ENCODE measurements around the gene NOC2L. TPM values are rescaled to one million over a fixed set of nuclear protein-coding genes. Genes with fewer than 3 reads are reported as not detected.

NOC2L gene
- total and polyA plus RNA-seq, 5 experiments from 2014 or later: 49.5 to 78.3 (median 68.2) TPM

- no peak for DNase-seq
Observed at GRCh38 chr1:963301-963651, 4.2 kb upstream of the NOC2L start.

GRCh38 chr1:962381-963300 is 3.6 kb upstream of the NOC2L start:
- Mint-ChIP-seq H3K4me3 (peak overlapping the region in 9 of 10 donors; percentile 51 to 89 (median 66)), H3K27me3 (no peaks in the 10 kb centered on the region), H3K4me1 (peaks cover 4 to 19% (median 15%) of the 10 kb centered on the region in 4 donors), H3K27ac (peak overlapping the region in 1 of 10 donors; percentile 76), H3K9me3 (no peaks in the 10 kb centered on the region), H3K36me3 (peaks cover 0 to 3% (median 0%) of the 10 kb centered on the region in 3 donors)
- POLR2A ChIA-PET: interaction anchor here (0.6 to 1.6 kb wide), 2 partner anchors 18 to 415 kb away, joined by 3 to 4 read pairs; no protein-coding TSS in a partner anchor
- DNase-seq (no peak), ATAC-seq (no peak)

More at GRCh38 chr1:963301-963651, 4.2 kb upstream of the NOC2L start:
- H3K4me3 Mint-ChIP-seq: peak overlapping the region in 6 of 10 donors; percentile 15 to 63 (median 50)
- POLR2A ChIA-PET: interaction anchor here (0.6 kb wide), 1 partner anchor 415 kb away, joined by 3 read pairs; no protein-coding TSS in a partner anchor
- H3K27ac Mint-ChIP-seq: no peak overlapping the region
- H3K4me1 Mint-ChIP-seq: peaks cover 2 to 15% (median 10%) of the 10 kb centered on the region in 4 donors
- peaks cover 0 to 2% (median under 1%) of the 10 kb centered on the region in 5 donors for H3K27me3 Mint-ChIP-seq
- H3K9me3 Mint-ChIP-seq: no peaks in the 10 kb centered on the region
- H3K36me3 Mint-ChIP-seq: no peaks in the 10 kb centered on the region
- ATAC-seq: no peak

GRCh38 chr1:961132-961669 is 2.1 kb upstream of the NOC2L start:
- Mint-ChIP-seq H3K4me3 (peak overlapping the region in 8 of 10 donors; percentile 48 to 74 (median 64)), H3K27ac (no peak overlapping the region), H3K27me3 (no peaks in the 10 kb centered on the region), H3K36me3 (peaks cover 0 to 10% (median 0%) of the 10 kb centered on the region in 3 donors), H3K9me3 (no peaks in the 10 kb centered on the region), H3K4me1 (peaks cover 9 to 24% (median 19%) of the 10 kb centered on the region in 4 donors)
- ATAC-seq: peak in 1 of 2 donors; percentile 2
- POLR2A ChIA-PET: interaction anchor here (1.6 kb wide), 1 partner anchor 17 kb away, joined by 4 read pairs; no protein-coding TSS in a partner anchor
- no peak for DNase-seq

GRCh38 chr1:960363-961131 is 1.5 kb upstream of the NOC2L start, which contains the start of gene KLHL17:
Gene KLHL17, plus strand, starts transcription at chr1:960584. Its CDS starts 110 bp downstream, at chr1:960694.
- Mint-ChIP-seq H3K36me3 (peaks cover 0 to 15% (median 0%) of the 10 kb centered on the region in 3 donors), H3K4me3 (peak within 1 kb of the TSS; percentile 62 to 94 (median 90)), H3K4me1 (peaks cover 9 to 20% (median 19%) of the 10 kb centered on the region in 4 donors), H3K27ac (peak within 1 kb of the TSS in 7 of 10 donors; percentile 5 to 90 (median 74)), H3K9me3 (no peaks in the 10 kb centered on the region), H3K27me3 (no peaks in the 10 kb centered on the region)
- DNase-seq: peak; percentile 52 to 83 (median 72)
- ATAC-seq: peak; percentile 55 to 62
- POLR2A ChIA-PET: interaction anchor here (1.6 kb wide), 1 partner anchor 16 kb away, joined by 4 read pairs; no protein-coding TSS in a partner anchor

GRCh38 chr1:959731-960362 is 791 bp upstream of the NOC2L start:
- POLR2A ChIA-PET: interaction anchor here (1.4 to 1.8 kb wide), 2 partner anchors 18 to 56 kb away, joined by 6 to 16 read pairs; no protein-coding TSS in a partner anchor
- peak in 4 of 10 donors; percentile 22 to 46 (median 33) for DNase-seq
- peak; percentile 26 to 37 for ATAC-seq
- peak overlapping the region in 6 of 10 donors; percentile 5 to 90 (median 72) for H3K27ac Mint-ChIP-seq
- peak overlapping the region; percentile 62 to 94 (median 90) for H3K4me3 Mint-ChIP-seq
- H3K27me3 Mint-ChIP-seq: no peaks in the 10 kb centered on the region
- peaks cover 4 to 22% (median 6%) of the 10 kb centered on the region in 3 donors for H3K36me3 Mint-ChIP-seq
- H3K4me1 Mint-ChIP-seq: peaks cover 9 to 24% (median 21%) of the 10 kb centered on the region in 4 donors
- H3K9me3 Mint-ChIP-seq: no peaks in the 10 kb centered on the region

GRCh38 chr1:956636-957035 is 2.4 kb downstream of the NOC2L start:
- no peak overlapping the region for H3K4me3 Mint-ChIP-seq
- H3K36me3 Mint-ChIP-seq: peaks cover 4 to 50% (median 10%) of the 10 kb centered on the region in 3 donors

GRCh38 chr1:955474-955873 is 3.6 kb downstream of the NOC2L start:
- no peak for ATAC-seq
- Mint-ChIP-seq H3K27me3 (no peaks in the 10 kb centered on the region), H3K4me3 (peak overlapping the region in 2 of 10 donors; percentile 34 to 45), H3K9me3 (no peaks in the 10 kb centered on the region), H3K27ac (no peak overlapping the region), H3K4me1 (peaks cover 15 to 26% (median 20%) of the 10 kb centered on the region in 4 donors), H3K36me3 (peaks cover 4 to 60% (median 15%) of the 10 kb centered on the region in 3 donors)
- no peak for DNase-seq
- POLR2A ChIA-PET: no interaction called here

More at GRCh38 chr1:956636-957035, 2.4 kb downstream of the NOC2L start:
- Mint-ChIP-seq H3K9me3 (no peaks in the 10 kb centered on the region), H3K27me3 (no peaks in the 10 kb centered on the region), H3K27ac (peak overlapping the region in 1 of 10 donors; percentile 67), H3K4me1 (peaks cover 12 to 26% (median 20%) of the 10 kb centered on the region in 4 donors)
- no peak for DNase-seq
- ATAC-seq: no peak
- POLR2A ChIA-PET: interaction anchor here (0.9 kb wide), 1 partner anchor 10 kb away, joined by 3 read pairs; no protein-coding TSS in a partner anchor

GRCh38 chr1:954927-955326 is 4.1 kb downstream of the NOC2L start:
- DNase-seq: no peak
- Mint-ChIP-seq H3K36me3 (peaks cover 4 to 63% (median 18%) of the 10 kb centered on the region in 3 donors), H3K27me3 (no peaks in the 10 kb centered on the region), H3K9me3 (no peaks in the 10 kb centered on the region), H3K27ac (no peak overlapping the region), H3K4me1 (peaks cover 15 to 26% (median 23%) of the 10 kb centered on the region in 4 donors), H3K4me3 (no peak overlapping the region)
- ATAC-seq: no peak
- POLR2A ChIA-PET: interaction anchor here (1.4 kb wide), 1 partner anchor 15 kb away, joined by 5 read pairs; no protein-coding TSS in a partner anchor

- POLR2A ChIA-PET: interaction anchor here (1.4 kb wide), 1 partner anchor 13 kb away, joined by 5 read pairs; no protein-coding TSS in a partner anchor
- peaks cover 15 to 24% (median 23%) of the 10 kb centered on the region in 4 donors for H3K4me1 Mint-ChIP-seq
- H3K27ac Mint-ChIP-seq: no peak overlapping the region
- H3K4me3 Mint-ChIP-seq: peak overlapping the region in 1 of 10 donors; percentile 45
- no peak for ATAC-seq
- no peaks in the 10 kb centered on the region for H3K9me3 Mint-ChIP-seq
- H3K27me3 Mint-ChIP-seq: no peaks in the 10 kb centered on the region
- peaks cover 4 to 74% (median 21%) of the 10 kb centered on the region in 3 donors for H3K36me3 Mint-ChIP-seq
- DNase-seq: no peak
Observed at GRCh38 chr1:953524-954320, 5.3 kb downstream of the NOC2L start.

GRCh38 chr1:952603-953002 is 6.5 kb downstream of the NOC2L start:
- Mint-ChIP-seq H3K4me3 (no peak overlapping the region), H3K36me3 (peaks cover 4 to 77% (median 21%) of the 10 kb centered on the region in 3 donors), H3K9me3 (no peaks in the 10 kb centered on the region), H3K27me3 (no peaks in the 10 kb centered on the region), H3K4me1 (peaks cover 10 to 16% (median 13%) of the 10 kb centered on the region in 4 donors), H3K27ac (no peak overlapping the region)
- POLR2A ChIA-PET: interaction anchor here (1.1 kb wide), 1 partner anchor 11 kb away, joined by 3 read pairs; no protein-coding TSS in a partner anchor
- no peak for ATAC-seq
- DNase-seq: no peak

All from naive thymus-derived CD8-positive, alpha-beta T cell (primary cell).